Kidney epithelial cell (primary cell): ENCODE results near the gene HDAC9. TPM values are rescaled to one million over a fixed set of nuclear protein-coding genes. Genes with fewer than 3 reads are reported as not detected.
A peak's percentile ranks its signal among the peaks of the same experiment; 100 is the strongest.

ENCODE experiments used
- DNase-seq: peaks from one replicate; pipeline ENCODE4 v3.0.0-alpha.2; 2010; ENCODE audit warnings: low read depth
- H3K27me3 ChIP-seq: 2 replicates; pipeline ENCODE4 v1.6.0; 2011; ENCODE audit warnings: low read length; ENCODE audit not compliant: control insufficient read depth, insufficient read depth
- H3K36me3 ChIP-seq: 2 replicates; pipeline ENCODE4 v1.5.1; 2011; ENCODE audit warnings: low read length; ENCODE audit not compliant: control insufficient read depth, insufficient read depth
- H3K4me3 ChIP-seq: 2 replicates; pipeline ENCODE4 v1.5.1; 2011; ENCODE audit warnings: low read depth, mild to moderate bottlenecking, control low read depth, low read length
- total RNA-seq: library from RNA; depleted of rRNA; stranded (reverse); fragments of >200 nt; gene quantifications from 2 replicates; pipeline ENCODE4 v1.2.3, GENCODE V29; 2015
- TF ChIP-seq, protein P1 (sequence below): IDR thresholded peaks from 2 replicates; pipeline ENCODE4 v1.5.1; 2011; ENCODE audit warnings: mild to moderate bottlenecking, moderate library complexity, low read length, control low read depth, inconsistent platforms; ENCODE audit not compliant: insufficient read depth, poor library complexity, severe bottlenecking

Gene HDAC9
- total RNA-seq, 1 donor from 2014 or later: 84.5 TPM

- H3K4me3 ChIP-seq: no peak overlapping the region
These were observed 634 bp upstream of the HDAC9 start for GRCh38 chr7:18494821-18495408.

DNA sequence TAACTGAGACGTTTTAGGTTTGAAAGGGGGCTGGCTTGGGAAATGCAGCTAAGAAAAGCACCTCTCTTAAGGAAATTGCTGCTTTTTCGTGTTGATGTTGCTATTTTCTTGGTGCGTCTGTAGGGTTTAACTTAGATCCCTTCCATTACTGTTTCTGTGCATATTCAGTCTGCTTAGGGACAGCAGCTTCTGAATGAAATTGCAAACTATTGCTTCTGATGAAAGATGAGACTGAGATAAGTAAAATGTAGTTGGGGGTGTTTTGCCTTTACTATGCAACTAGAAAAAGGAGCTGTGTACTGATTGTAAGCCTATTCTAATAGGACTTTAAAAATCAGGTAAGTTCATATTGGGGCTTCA is 772 bp downstream of the HDAC9 start:
- Histone ChIP-seq H3K4me3 (peak overlapping the region; percentile 43), H3K27me3 (no peaks in the 10 kb centered on the region), H3K36me3 (no peaks in the 10 kb centered on the region)
- DNase-seq: no peak
- TF ChIP-seq, protein P1, sequence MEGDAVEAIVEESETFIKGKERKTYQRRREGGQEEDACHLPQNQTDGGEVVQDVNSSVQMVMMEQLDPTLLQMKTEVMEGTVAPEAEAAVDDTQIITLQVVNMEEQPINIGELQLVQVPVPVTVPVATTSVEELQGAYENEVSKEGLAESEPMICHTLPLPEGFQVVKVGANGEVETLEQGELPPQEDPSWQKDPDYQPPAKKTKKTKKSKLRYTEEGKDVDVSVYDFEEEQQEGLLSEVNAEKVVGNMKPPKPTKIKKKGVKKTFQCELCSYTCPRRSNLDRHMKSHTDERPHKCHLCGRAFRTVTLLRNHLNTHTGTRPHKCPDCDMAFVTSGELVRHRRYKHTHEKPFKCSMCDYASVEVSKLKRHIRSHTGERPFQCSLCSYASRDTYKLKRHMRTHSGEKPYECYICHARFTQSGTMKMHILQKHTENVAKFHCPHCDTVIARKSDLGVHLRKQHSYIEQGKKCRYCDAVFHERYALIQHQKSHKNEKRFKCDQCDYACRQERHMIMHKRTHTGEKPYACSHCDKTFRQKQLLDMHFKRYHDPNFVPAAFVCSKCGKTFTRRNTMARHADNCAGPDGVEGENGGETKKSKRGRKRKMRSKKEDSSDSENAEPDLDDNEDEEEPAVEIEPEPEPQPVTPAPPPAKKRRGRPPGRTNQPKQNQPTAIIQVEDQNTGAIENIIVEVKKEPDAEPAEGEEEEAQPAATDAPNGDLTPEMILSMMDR: no peak

More at GRCh38 chr7:18494821-18495408, 634 bp upstream of the HDAC9 start:
- Histone ChIP-seq H3K36me3 (no peaks in the 10 kb centered on the region), H3K27me3 (no peaks in the 10 kb centered on the region)
- no peak for DNase-seq
- TF ChIP-seq, protein P1: no peak

- H3K27me3 ChIP-seq: no peaks in the 10 kb centered on the region
- H3K36me3 ChIP-seq: no peaks in the 10 kb centered on the region
- TF ChIP-seq, protein P1: no peak
- DNase-seq: no peak
- peak overlapping the region; percentile 43 for H3K4me3 ChIP-seq
These were observed 1.5 kb downstream of the HDAC9 start for GRCh38 chr7:18497082-18497481.

- no peaks in the 10 kb centered on the region for H3K36me3 ChIP-seq
- no peak for DNase-seq
- TF ChIP-seq, protein P1: no peak
- no peak overlapping the region for H3K4me3 ChIP-seq
- H3K27me3 ChIP-seq: no peaks in the 10 kb centered on the region
These were observed 2.3 kb downstream of the HDAC9 start for GRCh38 chr7:18497800-18498199.

- H3K4me3 ChIP-seq: no peak overlapping the region
- H3K27me3 ChIP-seq: no peaks in the 10 kb centered on the region
- DNase-seq: no peak
- no peaks in the 10 kb centered on the region for H3K36me3 ChIP-seq
- TF ChIP-seq, protein P1: no peak
These were observed 2.8 kb downstream of the HDAC9 start for GRCh38 chr7:18498341-18498740.
